PC-9 (cell line): ENCODE measurements around the gene HOXB9. TPM values are rescaled to one million over a fixed set of nuclear protein-coding genes. Genes with fewer than 3 reads are reported as not detected.

ENCODE experiments used
- BruUV-seq: library from RNA; stranded (reverse); fragments of 400-500 nt; replicated peaks from 2 replicates; lab custom pipeline; 2021; lab: Mats Ljungman, UMichigan
- CTCF ChIA-PET: fragments of 300-600 bp; sonication (Branson Sonifier 250); formaldehyde crosslinking; loops from one replicate; lab custom pipeline; 2022; ENCODE audit warnings: antibody characterized with exemption; lab: Charles Lee
- POLR2A ChIA-PET: fragments of 300-600 bp; sonication (Branson Sonifier 250); formaldehyde crosslinking; loops from one replicate; lab custom pipeline; 2022; ENCODE audit warnings: antibody characterized with exemption; ENCODE audit not compliant: unreplicated experiment; lab: Charles Lee
- DNase-seq, 2 experiments: peaks; one replicate each; pipeline versions ENCODE4 v3.0.0 to v3.0.0-alpha.2; 2015 to 2022; ENCODE audit warnings: mixed read lengths in 1 of 2
- H2AFZ ChIP-seq: fragments of 200-600 bp; sonication (generic); 2 replicates; pipeline ENCODE4 v1.8.1; 2017; ENCODE audit warnings: antibody characterized with exemption
- H3F3A ChIP-seq: fragments of 200-600 bp; sonication (generic); 2 replicates; pipeline ENCODE4 v1.8.1; 2017; ENCODE audit warnings: antibody characterized with exemption, mild to moderate bottlenecking, low read depth; ENCODE audit not compliant: insufficient read depth
- H3K27ac ChIP-seq: fragments of 200-600 bp; sonication (generic); 2 replicates; pipeline ENCODE4 v1.6.1; 2016; ENCODE audit warnings: mixed run types
- H3K27me3 ChIP-seq: fragments of 200-600 bp; sonication (generic); 2 replicates; pipeline ENCODE4 v1.6.1; 2016; ENCODE audit warnings: low read depth, mixed run types; ENCODE audit not compliant: insufficient read depth
- H3K36me3 ChIP-seq: fragments of 200-600 bp; sonication (generic); 2 replicates; pipeline ENCODE4 v1.6.1; 2016; ENCODE audit warnings: low read depth, mixed run types
- H3K4me1 ChIP-seq: fragments of 200-600 bp; sonication (generic); replicated peaks from 2 replicates; pipeline ENCODE4 v1.6.1; 2016; ENCODE audit warnings: mixed run types; ENCODE audit not compliant: insufficient read depth
- H3K4me2 ChIP-seq: fragments of 200-600 bp; sonication (generic); 2 replicates; pipeline ENCODE4 v1.6.1; 2017; ENCODE audit warnings: mixed run types
- H3K4me3 ChIP-seq: fragments of 200-600 bp; sonication (generic); 2 replicates; pipeline ENCODE4 v1.6.1; 2016; ENCODE audit warnings: mixed run types
- H3K79me2 ChIP-seq: fragments of 200-600 bp; sonication (generic); 2 replicates; pipeline ENCODE4 v1.6.1; 2017; ENCODE audit warnings: low read depth, mixed run types
- H3K9me2 ChIP-seq: fragments of 200-600 bp; sonication (generic); 2 replicates; pipeline ENCODE4 v1.8.1; 2017; ENCODE audit warnings: mild to moderate bottlenecking; ENCODE audit not compliant: insufficient read depth
- H3K9me3 ChIP-seq: fragments of 200-600 bp; sonication (generic); 2 replicates; pipeline ENCODE4 v1.8.1; 2016; ENCODE audit warnings: low read depth; ENCODE audit not compliant: insufficient read depth
- H4K20me1 ChIP-seq: fragments of 200-600 bp; sonication (generic); 2 replicates; pipeline ENCODE4 v1.8.1; 2017; ENCODE audit not compliant: insufficient read depth
- EZH2 ChIP-seq: fragments of 200-600 bp; sonication (generic); IDR thresholded peaks from 2 replicates; pipeline ENCODE4 v1.8.0; 2017; ENCODE audit warnings: antibody characterized with exemption, low read depth
- intact Hi-C: fragments of 100-400 bp; cut with micrococcal nuclease; formaldehyde crosslinking; loops from one replicate; pipeline ENCODE4 v1.10.0; 2022; ENCODE audit not compliant: unreplicated experiment
- total RNA-seq: library from RNA; stranded (reverse); gene quantifications from 2 replicates; pipeline ENCODE4 v1.2.3, GENCODE V29; 2021
- TF ChIP-seq, protein P1 (sequence below): fragments of 200-600 bp; sonication (generic); conservative IDR thresholded peaks from 2 replicates; pipeline ENCODE4 v1.6.1; 2017; ENCODE audit warnings: mixed run types, antibody characterized with exemption, mild to moderate bottlenecking, moderate library complexity

HOXB9 gene
- total RNA-seq, 1 experiment from 2014 or later: 0.70 TPM

DNA sequence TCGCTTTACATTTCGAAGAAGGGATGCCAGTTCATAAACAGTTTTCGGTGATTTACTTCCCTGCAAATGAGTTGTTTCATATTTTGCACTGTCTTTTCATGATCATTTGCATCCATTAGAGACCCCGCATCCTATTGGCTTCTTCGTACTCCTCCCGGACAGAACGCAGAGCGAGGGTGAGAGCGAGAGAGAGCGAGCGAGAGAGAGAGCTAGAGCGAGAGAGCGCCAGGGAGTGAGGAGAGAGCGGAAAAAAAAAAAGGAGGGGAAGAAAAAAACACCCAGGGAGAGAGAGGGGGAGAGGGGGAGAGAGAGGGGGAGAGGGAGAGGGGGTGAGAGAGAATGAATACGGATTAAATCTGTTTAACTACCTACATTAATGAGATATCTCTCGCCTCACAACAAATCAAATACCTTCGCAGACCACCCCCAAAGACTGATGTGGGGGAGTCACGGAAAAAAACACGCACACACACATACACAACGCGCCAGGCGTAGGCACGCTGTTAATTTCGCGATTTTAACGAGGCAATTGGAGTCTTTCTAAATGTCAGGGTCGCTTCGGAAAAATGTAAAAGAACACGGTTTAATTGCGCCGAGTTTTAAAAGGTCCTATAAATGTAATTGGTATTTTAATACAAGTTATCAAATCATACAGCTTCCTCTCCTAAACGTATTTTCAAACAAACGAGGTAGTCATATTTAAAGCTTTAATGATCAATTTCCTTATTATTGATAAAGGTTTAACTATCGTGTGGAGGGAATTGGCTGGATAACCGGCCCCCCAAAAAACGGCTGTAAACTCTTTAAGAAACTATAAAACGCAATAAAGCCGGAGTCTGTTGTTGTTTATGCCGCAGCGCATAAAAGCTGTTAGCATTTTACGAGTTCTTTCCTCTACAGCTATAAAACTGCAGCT lies 10.9 kb downstream of the HOXB9 start, which contains the start of gene HOXB8:
HOXB8 (minus strand) TSS at position 246 of the 916 bp plus-strand sequence. CDS start 588 bp downstream, outside the sequence.
- TF ChIP-seq EZH2: no peak
- TF ChIP-seq, protein P1, sequence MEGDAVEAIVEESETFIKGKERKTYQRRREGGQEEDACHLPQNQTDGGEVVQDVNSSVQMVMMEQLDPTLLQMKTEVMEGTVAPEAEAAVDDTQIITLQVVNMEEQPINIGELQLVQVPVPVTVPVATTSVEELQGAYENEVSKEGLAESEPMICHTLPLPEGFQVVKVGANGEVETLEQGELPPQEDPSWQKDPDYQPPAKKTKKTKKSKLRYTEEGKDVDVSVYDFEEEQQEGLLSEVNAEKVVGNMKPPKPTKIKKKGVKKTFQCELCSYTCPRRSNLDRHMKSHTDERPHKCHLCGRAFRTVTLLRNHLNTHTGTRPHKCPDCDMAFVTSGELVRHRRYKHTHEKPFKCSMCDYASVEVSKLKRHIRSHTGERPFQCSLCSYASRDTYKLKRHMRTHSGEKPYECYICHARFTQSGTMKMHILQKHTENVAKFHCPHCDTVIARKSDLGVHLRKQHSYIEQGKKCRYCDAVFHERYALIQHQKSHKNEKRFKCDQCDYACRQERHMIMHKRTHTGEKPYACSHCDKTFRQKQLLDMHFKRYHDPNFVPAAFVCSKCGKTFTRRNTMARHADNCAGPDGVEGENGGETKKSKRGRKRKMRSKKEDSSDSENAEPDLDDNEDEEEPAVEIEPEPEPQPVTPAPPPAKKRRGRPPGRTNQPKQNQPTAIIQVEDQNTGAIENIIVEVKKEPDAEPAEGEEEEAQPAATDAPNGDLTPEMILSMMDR: no peak
- Histone ChIP-seq H3K36me3 (no peaks in the 10 kb centered on the region), H3K4me3 (no peak within 1 kb of the TSS), H3K4me1 (peaks cover 9% of the 10 kb centered on the region; the same call in 1 of the 2 replicates), H3K27ac (no peak within 1 kb of the TSS), H4K20me1 (no peaks in the 10 kb centered on the region), H3K4me2 (no peak within 1 kb of the TSS), H3K9me3 (no peaks in the 10 kb centered on the region), H3K27me3 (no peaks in the 10 kb centered on the region), H3F3A (no peaks in the 10 kb centered on the region), H2AFZ (no peak within 1 kb of the TSS), H3K79me2 (0 out of 2 replicates have a peak, but pooled peaks cover 3% of the 10 kb centered on the region), H3K9me2 (no peaks in the 10 kb centered on the region)
- ChIA-PET CTCF (interaction anchor here (0.7 to 1.3 kb wide), 3 partner anchors 122 to 400 kb away, joined by 4 to 12 read pairs (median 6); no protein-coding TSS in a partner anchor), POLR2A (no interaction called here)
- no TSS peak for BruUV-seq
- intact Hi-C loops: loop anchor here (5.0 to 10.0 kb wide), 4 partner anchors 263 to 671 kb away; partner anchors contain the start of gene PNPO
- DNase-seq: no peak

DNA sequence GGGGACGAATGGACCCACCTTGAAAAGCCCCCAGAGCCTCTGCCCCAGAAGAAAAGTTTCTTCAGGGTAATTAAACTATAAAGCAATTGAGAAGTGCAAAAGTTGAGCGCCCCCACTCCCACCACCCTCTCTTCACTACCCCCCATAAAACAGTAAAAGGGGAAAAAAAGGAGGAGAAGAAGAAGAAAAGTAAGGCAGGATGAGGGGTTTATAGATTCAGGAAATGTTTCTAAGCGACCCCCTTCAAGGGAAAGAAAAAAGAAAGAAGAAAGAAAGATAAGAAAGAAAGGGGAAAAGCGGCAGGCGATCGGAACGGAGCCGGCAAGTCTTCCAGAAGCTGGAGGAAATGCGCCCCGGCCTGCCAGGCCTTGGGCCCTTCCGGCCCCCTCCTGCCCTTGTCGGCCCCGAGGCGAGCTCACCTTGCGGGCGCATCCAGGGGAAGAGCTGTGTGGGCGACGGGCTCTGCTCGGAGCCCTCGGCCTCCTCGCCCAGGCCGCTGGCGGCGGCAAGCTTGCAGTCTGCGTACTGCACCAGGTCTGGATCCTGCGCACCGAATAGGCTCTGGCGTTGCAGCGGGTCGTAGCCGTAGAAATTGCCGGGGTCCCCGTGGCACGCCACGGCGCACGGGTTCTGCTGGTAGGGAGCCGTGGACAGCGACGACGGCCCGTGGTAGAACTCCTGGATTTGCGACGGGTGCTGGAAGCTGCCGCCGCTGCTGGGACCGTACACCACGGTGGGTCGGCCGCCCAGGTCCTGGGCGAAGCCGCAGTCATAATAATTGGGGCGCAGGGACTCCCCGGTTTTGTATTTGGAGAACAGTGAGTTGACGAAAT lies 12.1 kb downstream of the HOXB9 start:
- BruUV-seq: no TSS peak
- no peaks in the 10 kb centered on the region for H3K27me3 ChIP-seq
- H3K4me1 ChIP-seq: peaks cover 17% of the 10 kb centered on the region
- ChIA-PET CTCF (interaction anchor here (0.6 to 1.3 kb wide), 7 partner anchors 11 to 481 kb away, joined by 3 to 14 read pairs (median 6); no protein-coding TSS in a partner anchor), POLR2A (interaction anchor here (0.6 to 0.7 kb wide), 2 partner anchors 448 kb away, joined by 4 to 16 read pairs; no protein-coding TSS in a partner anchor)
- H3K79me2 ChIP-seq: peaks cover 16% of the 10 kb centered on the region
- no peaks in the 10 kb centered on the region for H3K9me3 ChIP-seq
- H3K9me2 ChIP-seq: no peaks in the 10 kb centered on the region
- no peak overlapping the region for H3K27ac ChIP-seq
- DNase-seq: no peak
- no peak overlapping the region for H2AFZ ChIP-seq
- H3K4me3 ChIP-seq: peak overlapping the region; percentile 80; the same call in 1 of the 2 replicates
- TF ChIP-seq, protein P1: no peak
- TF ChIP-seq EZH2: no peak
- no peaks in the 10 kb centered on the region for H3K36me3 ChIP-seq
- H3K4me2 ChIP-seq: peak overlapping the region; percentile 88
- no peaks in the 10 kb centered on the region for H3F3A ChIP-seq
- no peaks in the 10 kb centered on the region for H4K20me1 ChIP-seq
- intact Hi-C loops: loop anchor here (1.0 to 10.0 kb wide), 2 partner anchors 27 to 669 kb away; partner anchors contain the start of gene PNPO
